Erythroblast (primary cell): ENCODE results near the gene CCDC80.

Experiments used
- GATA1 ChIP-seq: IDR thresholded peaks from 2 replicates; pipeline ENCODE4 v1.6.1; 2011; ENCODE audit warnings: low read depth, mild to moderate bottlenecking, control low read depth, low read length, moderate library complexity
- POLR2A ChIP-seq: IDR thresholded peaks from 2 replicates; pipeline ENCODE4 v1.6.1; 2011; ENCODE audit warnings: mild to moderate bottlenecking, low read length

GRCh38 chr3:112650482-112650881 is 9.5 kb upstream of the CCDC80 start:
- TF ChIP-seq POLR2A (no peak), GATA1 (no peak)
